ENCODE data around the gene TOX2.

TOX2 gene

GRCh38 chr20:44064501-44065400 lies 150.1 kb downstream of the TOX2 start:
- no peak for DNase-seq (ENCODE audit: low read depth)

GRCh38 chr20:44065401-44066340 lies 151.0 kb downstream of the TOX2 start:
- no peak for DNase-seq (ENCODE audit: low read depth)

GRCh38 chr20:44066645-44067606 lies 152.3 kb downstream of the TOX2 start:
- DNase-seq (ENCODE audit: low read depth): no peak

- DNase-seq (ENCODE audit: low read depth): no peak
Observed at GRCh38 chr20:44067650-44068081, 153.0 kb downstream of the TOX2 start.

- no peak for DNase-seq (ENCODE audit: low read depth)
Observed at GRCh38 chr20:44068316-44069201, 153.9 kb downstream of the TOX2 start.

GRCh38 chr20:44069203-44070011 lies 154.8 kb downstream of the TOX2 start:
- no peak for DNase-seq (ENCODE audit: low read depth)

- no peak for DNase-seq (ENCODE audit: low read depth)
Observed at GRCh38 chr20:44070139-44070900, 155.7 kb downstream of the TOX2 start.

GRCh38 chr20:44071057-44071456 lies 156.4 kb downstream of the TOX2 start:
- DNase-seq (ENCODE audit: low read depth): no peak

- no peak for DNase-seq (ENCODE audit: low read depth)
Observed at GRCh38 chr20:44071526-44072111, 157.0 kb downstream of the TOX2 start.

GRCh38 chr20:44072384-44072783 lies 157.7 kb downstream of the TOX2 start:
- no peak for DNase-seq (ENCODE audit: low read depth)

- no peak for DNase-seq (ENCODE audit: low read depth)
Observed at GRCh38 chr20:44073011-44073674, 158.5 kb downstream of the TOX2 start.

- no peak for DNase-seq (ENCODE audit: low read depth)
Observed at GRCh38 chr20:44073675-44074071, 159.0 kb downstream of the TOX2 start.

- DNase-seq (ENCODE audit: low read depth): no peak
Observed at GRCh38 chr20:44074252-44075151, 159.8 kb downstream of the TOX2 start.

GRCh38 chr20:44075191-44075949 lies 160.7 kb downstream of the TOX2 start:
- DNase-seq (ENCODE audit: low read depth): no peak

- DNase-seq (ENCODE audit: low read depth): no peak
Observed at GRCh38 chr20:44075950-44076232, 161.2 kb downstream of the TOX2 start.

- no peak for DNase-seq (ENCODE audit: low read depth)
Observed at GRCh38 chr20:44079291-44079690, 164.6 kb downstream of the TOX2 start.
